Spleen (tissue), 7 donors: ENCODE results near the gene IMMP2L.

Experiments
- POLR2AphosphoS5 ChIP-seq, 3 donors: sonication (generic); formaldehyde crosslinking; IDR thresholded peaks; one replicate each; pipeline ENCODE4 v1.5.1; 2017; ENCODE audit warnings: antibody characterized with exemption in 3 of 3
- TF ChIP-seq, protein P1 (sequence below), 11 experiments: fragments of 200-600 bp in 7 of 11; fragments of 450-650 bp in 4 of 11; sonication (generic) in 4 of 11; IDR thresholded peaks in 8 of 11; conservative IDR thresholded peaks in 3 of 11; 1 replicate in 7 of 11; 2 replicates in 4 of 11; pipeline versions ENCODE4 v1.4.0 to v1.8.0; 2016 to 2021; ENCODE audit warnings: antibody characterized with exemption in 11 of 11, inconsistent platforms in 4 of 11, mild to moderate bottlenecking in 1 of 11
- donor health status: DM: no; HTN: no; CAD: no; lungs with moderate emphysema.
- donor health status: DM: no; HTN: no; CAD: no.
- donor health status: DM: no; HTN: no; CAD: no.

DNA sequence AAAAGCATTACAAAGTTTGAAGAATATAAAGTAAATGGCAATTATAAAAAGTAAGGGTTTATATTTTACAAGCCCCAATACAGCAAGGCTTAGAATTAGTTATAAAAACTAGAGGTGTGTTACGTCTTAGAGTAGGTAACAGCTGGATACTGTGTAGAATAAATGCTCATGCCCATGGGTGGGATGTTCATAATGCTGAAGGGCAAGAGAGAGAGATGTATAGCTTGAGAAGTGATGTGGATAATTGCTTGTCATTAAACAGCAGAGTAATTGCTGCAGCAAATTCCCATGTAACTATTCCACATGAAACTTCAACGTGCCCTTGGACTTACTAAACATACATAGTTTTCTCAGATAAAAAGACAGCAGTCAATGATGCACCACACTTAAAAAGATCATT, 233.8 kb downstream of the IMMP2L start:
- TF ChIP-seq, protein P1, sequence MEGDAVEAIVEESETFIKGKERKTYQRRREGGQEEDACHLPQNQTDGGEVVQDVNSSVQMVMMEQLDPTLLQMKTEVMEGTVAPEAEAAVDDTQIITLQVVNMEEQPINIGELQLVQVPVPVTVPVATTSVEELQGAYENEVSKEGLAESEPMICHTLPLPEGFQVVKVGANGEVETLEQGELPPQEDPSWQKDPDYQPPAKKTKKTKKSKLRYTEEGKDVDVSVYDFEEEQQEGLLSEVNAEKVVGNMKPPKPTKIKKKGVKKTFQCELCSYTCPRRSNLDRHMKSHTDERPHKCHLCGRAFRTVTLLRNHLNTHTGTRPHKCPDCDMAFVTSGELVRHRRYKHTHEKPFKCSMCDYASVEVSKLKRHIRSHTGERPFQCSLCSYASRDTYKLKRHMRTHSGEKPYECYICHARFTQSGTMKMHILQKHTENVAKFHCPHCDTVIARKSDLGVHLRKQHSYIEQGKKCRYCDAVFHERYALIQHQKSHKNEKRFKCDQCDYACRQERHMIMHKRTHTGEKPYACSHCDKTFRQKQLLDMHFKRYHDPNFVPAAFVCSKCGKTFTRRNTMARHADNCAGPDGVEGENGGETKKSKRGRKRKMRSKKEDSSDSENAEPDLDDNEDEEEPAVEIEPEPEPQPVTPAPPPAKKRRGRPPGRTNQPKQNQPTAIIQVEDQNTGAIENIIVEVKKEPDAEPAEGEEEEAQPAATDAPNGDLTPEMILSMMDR (IDR thresholded peaks at IDR 0.05 in 8 of 11, conservative IDR thresholded peaks at IDR 0.05 in 3 of 11), result no peak
- TF ChIP-seq POLR2AphosphoS5 (IDR thresholded peaks at IDR 0.05), result no peak
